ENCODE measurements around the gene SCG5.

Gene SCG5

DNA sequence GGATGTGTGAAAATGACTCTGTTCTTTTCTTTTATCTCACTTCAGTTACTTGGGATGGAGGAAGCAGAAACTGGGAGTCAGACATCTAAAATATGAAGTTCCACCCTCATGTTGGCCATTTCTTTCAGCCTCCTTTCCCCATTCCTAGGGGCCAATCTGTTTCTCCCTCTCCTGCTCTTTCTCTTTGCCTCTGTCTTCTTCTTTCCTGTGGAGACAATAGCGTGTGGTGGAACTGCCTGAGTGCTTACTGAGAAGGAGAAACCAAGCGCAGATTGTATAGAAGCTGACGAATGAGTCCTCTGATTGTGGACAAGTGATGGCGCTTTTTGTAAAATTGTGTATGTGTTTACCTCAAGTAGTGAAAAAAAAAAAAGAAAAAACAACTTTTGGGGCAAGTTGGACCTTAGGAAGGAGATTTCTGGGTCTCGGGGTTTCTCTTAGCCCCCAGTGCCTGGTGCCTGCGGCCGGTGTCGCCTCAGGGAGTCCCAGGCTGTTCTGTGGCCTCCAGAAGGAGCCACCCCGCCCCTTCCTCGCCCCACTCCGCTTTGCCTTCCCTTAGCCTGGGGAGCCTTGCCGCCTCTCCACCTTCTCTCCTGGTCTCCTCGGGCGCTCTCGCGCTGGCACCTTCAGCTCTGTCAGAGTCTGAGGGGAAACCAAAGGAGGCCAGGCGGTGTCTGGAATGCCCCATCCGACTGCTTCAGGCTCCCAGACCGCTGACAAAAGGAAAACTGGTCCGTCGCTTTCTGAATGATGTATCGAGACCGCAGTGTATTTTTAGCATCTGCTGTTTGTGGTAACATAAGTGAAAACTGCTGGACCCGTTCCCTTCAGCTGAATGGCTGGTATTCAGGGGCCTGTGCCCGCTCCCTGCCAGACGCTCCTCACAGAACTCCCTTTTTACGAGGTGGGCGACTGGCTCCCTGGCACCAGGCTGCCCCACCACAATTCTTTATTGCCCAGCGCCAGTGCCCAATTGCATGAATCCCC lies 30.1 kb downstream of the SCG5 start:
- no peak for DNase-seq (ENCODE audit: low read depth)
- TF ChIP-seq, protein P1, sequence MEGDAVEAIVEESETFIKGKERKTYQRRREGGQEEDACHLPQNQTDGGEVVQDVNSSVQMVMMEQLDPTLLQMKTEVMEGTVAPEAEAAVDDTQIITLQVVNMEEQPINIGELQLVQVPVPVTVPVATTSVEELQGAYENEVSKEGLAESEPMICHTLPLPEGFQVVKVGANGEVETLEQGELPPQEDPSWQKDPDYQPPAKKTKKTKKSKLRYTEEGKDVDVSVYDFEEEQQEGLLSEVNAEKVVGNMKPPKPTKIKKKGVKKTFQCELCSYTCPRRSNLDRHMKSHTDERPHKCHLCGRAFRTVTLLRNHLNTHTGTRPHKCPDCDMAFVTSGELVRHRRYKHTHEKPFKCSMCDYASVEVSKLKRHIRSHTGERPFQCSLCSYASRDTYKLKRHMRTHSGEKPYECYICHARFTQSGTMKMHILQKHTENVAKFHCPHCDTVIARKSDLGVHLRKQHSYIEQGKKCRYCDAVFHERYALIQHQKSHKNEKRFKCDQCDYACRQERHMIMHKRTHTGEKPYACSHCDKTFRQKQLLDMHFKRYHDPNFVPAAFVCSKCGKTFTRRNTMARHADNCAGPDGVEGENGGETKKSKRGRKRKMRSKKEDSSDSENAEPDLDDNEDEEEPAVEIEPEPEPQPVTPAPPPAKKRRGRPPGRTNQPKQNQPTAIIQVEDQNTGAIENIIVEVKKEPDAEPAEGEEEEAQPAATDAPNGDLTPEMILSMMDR (IDR thresholded peaks at IDR 0.05; ENCODE audit: control insufficient read depth, extremely low read depth, insufficient read depth): no peak
- H3K4me3 ChIP-seq (ENCODE audit: low read depth, low read length): no peak overlapping the region

DNA sequence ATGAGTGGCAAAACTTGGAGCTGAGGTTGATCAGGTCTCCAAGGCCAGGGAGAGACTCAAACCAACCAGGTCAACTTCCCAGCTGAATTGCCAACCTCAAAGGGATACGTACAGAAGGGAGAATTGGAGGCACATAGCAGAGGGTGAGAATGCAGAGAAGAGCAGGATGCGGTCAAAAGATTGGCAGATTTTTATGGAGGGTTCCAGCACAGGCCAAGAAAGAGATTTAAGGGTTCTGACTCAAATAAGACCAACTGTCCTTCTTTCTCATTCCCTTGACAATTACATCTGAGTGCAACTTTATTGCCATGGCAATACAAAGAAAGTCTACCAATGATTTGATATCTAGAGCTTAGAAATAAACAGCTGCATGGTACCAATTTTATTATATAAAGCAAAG lies 33.2 kb downstream of the SCG5 start:
- TF ChIP-seq, protein P1 (IDR thresholded peaks at IDR 0.05; ENCODE audit: control insufficient read depth, extremely low read depth, insufficient read depth): no peak
- H3K4me3 ChIP-seq (ENCODE audit: low read depth, low read length): no peak overlapping the region
- no peak for DNase-seq (ENCODE audit: low read depth)

DNA sequence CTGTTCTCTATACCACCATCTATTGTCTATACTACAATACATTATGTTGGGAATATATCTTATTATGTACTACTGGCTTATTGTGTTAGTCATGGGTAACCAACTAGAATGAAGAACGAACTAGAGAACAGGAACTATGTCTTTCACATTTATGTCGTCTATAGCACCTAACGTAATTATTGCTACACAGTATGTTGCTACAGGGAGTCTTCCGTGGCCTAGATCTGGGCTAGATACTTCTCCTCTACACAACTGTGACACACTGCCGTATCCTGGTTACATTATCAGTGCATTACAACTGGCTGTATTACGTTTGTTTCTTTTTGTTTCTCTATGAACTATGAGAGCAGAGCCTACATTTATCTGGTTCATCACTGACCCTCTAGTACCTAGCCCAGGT lies 34.0 kb downstream of the SCG5 start:
- TF ChIP-seq, protein P1 (IDR thresholded peaks at IDR 0.05; ENCODE audit: control insufficient read depth, extremely low read depth, insufficient read depth): no peak
- DNase-seq (ENCODE audit: low read depth): no peak
- no peak overlapping the region for H3K4me3 ChIP-seq (ENCODE audit: low read depth, low read length)

DNA sequence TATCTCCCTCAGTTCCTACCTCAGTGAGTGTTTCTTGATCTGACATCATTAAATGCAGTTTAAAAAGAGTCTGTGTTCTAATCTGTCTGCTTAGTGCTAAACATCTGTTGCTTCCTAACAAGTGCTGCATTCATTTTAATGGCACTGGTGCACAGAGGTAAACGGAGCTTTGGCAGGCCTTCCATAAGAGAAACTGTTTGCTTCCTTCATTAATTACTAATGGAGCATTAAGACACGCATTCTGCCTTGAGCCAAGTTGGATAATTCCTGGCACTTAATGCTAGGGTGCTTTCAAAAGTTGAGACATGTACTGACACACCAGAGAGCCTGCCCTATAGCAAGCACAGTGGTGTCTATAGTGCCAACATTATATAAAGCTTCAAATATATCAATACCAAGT lies 34.7 kb downstream of the SCG5 start:
- no peak overlapping the region for H3K4me3 ChIP-seq (ENCODE audit: low read depth, low read length)
- TF ChIP-seq, protein P1 (IDR thresholded peaks at IDR 0.05; ENCODE audit: control insufficient read depth, extremely low read depth, insufficient read depth): no peak
- DNase-seq (ENCODE audit: low read depth): no peak

DNA sequence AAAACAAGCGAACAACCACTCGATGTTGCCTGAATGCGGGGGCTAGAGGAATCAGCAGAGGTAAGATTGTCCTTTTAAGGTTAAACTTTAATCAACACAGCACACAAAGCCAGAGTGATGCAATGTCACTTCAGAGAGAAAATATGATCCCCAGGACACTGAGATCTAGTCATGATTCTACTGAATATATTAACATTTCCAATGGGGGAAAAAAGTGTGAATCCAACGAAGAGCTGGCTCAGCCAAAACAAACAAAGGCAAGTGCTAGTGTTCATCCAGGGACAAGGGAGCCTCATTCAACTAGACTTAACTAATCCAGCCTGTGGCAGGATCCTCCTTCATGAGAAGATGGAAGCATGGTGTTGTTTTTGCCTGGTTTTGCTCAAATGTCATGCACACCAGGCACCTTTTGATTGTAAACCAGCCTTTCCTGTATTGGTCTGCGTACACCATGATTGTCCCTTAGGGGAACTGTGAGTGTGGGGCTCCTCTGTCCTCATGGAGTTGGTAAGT lies 35.8 kb downstream of the SCG5 start:
- no peak overlapping the region for H3K4me3 ChIP-seq (ENCODE audit: low read depth, low read length)
- TF ChIP-seq, protein P1 (IDR thresholded peaks at IDR 0.05; ENCODE audit: control insufficient read depth, extremely low read depth, insufficient read depth): no peak
- no peak for DNase-seq (ENCODE audit: low read depth)

DNA sequence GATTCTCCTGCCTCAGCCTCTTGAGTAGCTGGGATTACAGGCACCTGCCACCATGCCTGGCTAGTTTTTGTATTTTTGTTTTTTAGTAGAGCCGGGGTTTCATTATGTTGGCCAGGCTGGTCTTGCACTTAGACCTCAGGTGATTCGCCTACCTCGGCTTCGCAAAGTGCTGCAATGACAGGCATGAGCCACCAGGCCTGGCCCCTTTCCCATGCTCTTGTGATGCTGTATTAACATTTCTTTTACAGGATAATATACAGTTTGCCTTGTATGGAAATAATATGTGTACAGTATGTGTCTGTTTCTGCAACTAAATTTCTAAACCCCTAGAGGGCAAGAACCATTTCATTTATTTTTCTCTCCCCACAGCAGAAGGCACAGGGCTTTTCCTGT lies 37.8 kb downstream of the SCG5 start:
- DNase-seq (ENCODE audit: low read depth): no peak
- no peak overlapping the region for H3K4me3 ChIP-seq (ENCODE audit: low read depth, low read length)
- TF ChIP-seq, protein P1 (IDR thresholded peaks at IDR 0.05; ENCODE audit: control insufficient read depth, extremely low read depth, insufficient read depth): no peak

Measured in LNCaP clone FGC (cell line).